HG02610 (cell line): ENCODE data around the gene PLEKHA7.
"Not testable (repeated sequence)": the region's sequence is repeated elsewhere in the genome, so short reads cannot be mapped to it uniquely, and the experiment has no call there.

Experiments used
- ATAC-seq: cut with Tn5 transposase; IDR thresholded peaks from one replicate; pipeline ENCODE4 v1.9.1; 2021; ENCODE audit warnings: mild to moderate bottlenecking, moderate library complexity; ENCODE audit not compliant: unreplicated experiment

Gene PLEKHA7

DNA sequence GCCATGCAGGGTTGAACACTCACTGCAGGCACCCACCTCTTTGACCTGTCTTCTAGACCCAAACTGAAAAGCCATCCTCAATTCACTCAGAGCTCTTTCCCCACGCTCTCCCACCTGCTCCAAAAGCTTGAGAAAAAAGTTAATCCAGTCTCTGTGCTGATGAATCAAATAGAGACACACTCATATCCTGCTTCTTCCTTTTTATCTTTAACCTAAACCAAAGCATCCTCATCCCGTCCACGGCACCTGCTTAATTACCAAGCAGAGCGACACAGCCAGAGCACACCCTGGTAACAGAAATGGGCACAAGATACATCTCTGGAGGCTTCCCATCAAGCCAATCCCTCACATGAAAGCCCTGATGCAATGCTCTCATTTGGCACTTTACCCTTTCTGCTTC is 102.6 kb downstream of the PLEKHA7 start:
- ATAC-seq, result no peak

DNA sequence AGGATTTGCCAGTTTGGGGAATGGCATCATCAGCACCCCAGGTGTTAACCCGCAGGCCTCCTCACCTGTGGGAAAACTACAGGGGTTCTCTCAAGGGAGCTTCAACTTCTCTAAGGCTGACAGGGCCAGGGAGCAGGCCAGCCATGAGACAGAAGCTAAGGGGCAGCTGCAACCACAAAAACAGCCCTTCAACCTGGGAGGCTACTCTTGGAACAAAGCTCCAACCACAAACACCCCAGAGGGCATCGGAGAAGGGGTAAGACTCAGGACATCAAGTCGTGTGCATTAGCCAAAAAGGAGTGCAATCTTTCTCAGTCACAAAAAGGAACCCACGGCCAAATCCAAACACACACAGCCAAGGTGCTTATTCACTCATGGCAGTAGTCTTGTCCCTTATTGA is 103.0 kb downstream of the PLEKHA7 start:
- ATAC-seq, result no peak

GRCh38 chr11:16909359-16910035 is 104.7 kb downstream of the PLEKHA7 start:
- ATAC-seq, result peak; percentile 83

- ATAC-seq, result no peak
Measured at GRCh38 chr11:16905375-16905774, 108.8 kb downstream of the PLEKHA7 start.

GRCh38 chr11:16904761-16905160 is 109.5 kb downstream of the PLEKHA7 start:
- ATAC-seq, result not testable (repeated sequence)

DNA sequence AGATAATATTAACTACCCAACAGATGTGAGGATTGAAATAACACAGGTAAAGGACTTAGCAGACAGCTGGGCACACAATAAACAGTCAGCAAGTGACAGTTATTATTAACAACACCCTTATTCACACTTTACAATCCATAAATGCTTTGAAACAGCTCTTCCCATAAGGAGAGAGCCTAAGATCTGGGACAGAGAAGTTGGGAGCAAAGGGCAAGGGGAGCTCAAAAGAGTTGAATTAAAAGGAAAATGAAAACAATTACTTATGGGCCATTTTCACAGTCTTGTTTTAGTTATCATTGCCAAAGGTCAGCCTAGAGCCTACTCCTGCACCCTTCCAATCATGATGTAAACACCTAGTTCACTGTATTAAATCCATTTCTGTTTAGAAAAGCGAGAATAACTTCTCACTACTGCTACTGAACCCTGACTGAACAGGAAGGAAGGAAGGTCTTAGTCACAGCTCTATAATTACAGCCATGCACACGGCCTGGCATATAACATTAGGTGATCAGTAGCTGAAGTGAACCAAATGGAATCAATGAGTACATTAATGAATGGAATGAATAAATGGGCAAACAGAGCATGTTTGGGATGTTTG is 111.3 kb downstream of the PLEKHA7 start:
- peak; percentile 55 for ATAC-seq

DNA sequence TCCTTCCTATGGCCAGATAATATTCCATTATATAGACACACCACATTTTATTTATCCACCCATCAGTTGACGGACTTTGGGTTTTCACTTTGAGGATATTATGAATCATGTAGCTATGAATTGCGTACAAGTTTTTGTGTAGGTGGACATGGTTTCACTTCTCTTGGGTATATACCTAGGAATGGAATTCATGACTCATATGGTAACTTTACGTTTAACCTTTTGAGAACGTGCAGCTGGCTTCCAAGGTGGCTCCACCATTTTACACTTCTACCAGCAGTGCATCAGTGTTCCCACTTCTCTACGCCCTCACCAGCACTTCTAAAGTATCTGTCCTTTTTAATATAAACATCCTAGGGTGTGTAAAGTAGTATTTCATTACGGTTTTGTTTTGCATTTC is 112.0 kb downstream of the PLEKHA7 start:
- peak; percentile 85 for ATAC-seq

GRCh38 chr11:16900491-16900890 is 113.7 kb downstream of the PLEKHA7 start:
- ATAC-seq, result no peak

GRCh38 chr11:16899708-16900303 is 114.4 kb downstream of the PLEKHA7 start:
- no peak for ATAC-seq

- no peak for ATAC-seq
Measured at GRCh38 chr11:16898274-16898985, 115.8 kb downstream of the PLEKHA7 start.

GRCh38 chr11:16897470-16898061 is 116.6 kb downstream of the PLEKHA7 start:
- ATAC-seq, result no peak

DNA sequence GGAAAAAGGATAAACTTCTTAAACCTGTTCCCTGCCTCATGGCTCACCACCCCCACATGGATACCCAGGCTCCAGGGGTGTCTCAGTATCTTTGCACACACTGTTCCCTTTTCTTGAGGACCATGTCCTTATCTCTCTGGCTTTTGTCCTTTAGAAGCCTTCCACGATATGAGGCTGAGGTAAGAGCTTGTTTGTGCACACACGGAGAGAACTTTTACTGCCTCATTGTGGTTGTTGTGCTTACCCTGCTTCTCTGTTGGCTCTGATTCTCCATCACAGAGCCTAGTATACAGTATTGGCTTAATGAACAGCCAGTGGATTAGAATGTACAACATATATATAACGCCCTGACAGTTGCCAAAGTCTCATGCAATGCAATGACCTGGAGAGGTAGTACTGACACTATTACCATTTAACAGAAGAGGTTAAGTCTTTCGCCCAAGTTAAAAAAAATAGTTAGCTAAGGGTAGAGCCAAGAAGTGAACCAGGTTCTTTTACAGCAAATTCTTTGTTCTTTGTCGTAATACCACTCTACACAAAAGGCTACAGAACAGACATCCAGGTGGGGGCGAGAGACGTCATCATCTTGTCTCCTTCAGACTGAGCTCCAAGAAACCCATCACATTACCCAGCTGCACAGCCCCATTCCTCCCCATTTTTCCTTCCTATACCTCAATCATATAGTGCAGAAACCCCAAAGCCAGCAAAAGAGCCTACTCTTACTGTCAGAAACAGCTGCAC is 117.3 kb downstream of the PLEKHA7 start:
- no peak for ATAC-seq

GRCh38 chr11:16895306-16895705 is 118.9 kb downstream of the PLEKHA7 start:
- no peak for ATAC-seq

DNA sequence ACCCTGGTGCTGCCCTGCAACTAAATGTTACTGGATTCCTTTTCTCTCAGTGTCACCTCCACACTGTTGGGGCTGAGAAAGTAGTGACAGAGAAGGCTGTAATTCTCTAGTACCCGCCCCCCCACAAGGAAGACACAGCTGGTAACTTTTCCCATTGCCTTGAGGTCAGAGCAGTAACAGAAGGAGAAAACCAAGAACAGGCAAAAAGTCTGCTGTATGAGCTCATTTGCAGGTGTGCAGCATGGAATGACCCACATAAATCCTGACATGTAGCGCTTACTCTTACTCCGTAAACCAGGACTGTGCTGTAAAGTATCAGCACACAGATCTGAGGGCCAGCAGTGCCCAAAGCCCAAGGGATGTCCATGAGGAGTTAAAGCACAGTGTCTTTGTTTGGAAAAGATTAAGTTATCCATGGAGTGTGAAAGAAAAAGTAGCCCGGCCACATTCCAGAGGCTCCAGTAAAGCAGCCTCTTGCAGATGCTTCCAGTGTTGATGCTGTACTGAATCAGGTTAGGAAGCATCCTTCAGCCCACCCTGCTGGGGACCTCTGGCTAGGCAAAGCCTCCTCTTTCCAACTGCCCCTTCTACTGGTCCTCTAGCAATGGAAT is 120.7 kb downstream of the PLEKHA7 start:
- no peak for ATAC-seq

GRCh38 chr11:16891964-16892363 is 122.2 kb downstream of the PLEKHA7 start:
- ATAC-seq, result no peak

DNA sequence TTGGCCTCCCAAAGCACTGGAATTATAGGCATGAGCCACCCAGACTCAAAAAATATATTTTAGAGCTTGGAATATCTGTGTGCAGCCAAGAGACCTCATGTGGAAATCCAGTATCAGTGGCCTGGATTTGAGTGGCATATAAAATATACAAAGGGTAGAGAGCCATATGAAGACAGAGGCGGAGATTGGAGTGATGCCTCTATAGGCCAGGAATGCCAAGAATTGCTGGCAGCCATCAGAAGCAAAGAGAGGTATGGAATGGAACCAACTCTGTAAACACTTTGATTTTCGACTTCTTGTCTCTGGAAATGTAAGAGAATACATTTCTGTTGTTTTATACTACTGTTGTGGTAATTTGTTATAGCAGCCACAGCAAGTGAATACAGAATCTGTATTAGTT is 123.0 kb downstream of the PLEKHA7 start:
- ATAC-seq, result no peak

DNA sequence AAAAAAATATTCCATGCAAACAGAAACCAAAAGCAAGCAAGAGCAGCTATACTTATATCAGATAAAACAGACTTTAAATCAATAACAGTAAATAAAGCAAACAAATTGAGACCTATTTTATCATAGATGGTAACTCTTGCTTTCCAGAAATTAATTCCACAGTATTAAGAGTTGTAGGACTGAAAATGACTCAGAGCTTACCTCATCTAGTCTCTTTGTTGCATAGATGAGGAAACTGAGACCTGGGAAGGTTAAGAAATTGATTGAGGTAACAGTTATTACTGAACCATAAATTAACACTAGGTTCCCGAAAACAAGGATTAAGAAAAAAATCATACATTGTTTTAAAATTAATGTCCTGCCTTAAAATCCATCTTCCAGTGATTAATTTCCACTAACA is 123.8 kb downstream of the PLEKHA7 start:
- ATAC-seq, result no peak

DNA sequence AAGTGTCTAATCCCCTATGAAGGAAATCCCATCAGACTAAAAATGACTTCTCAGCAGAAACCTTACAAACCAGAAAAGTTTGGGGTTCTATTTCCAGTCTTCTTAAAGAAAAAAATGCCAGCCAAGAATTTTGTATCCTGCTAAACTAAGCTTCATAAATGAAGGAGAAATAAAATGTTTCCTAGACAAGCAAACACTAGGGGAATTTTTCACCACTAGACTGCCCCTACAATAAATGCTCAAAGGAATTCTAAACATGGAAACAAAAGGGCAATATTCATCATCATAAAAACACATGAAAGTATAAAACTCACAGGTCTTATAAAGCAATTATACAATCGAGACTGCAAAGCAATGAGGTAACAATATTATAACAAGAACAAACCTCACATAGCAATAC is 124.3 kb downstream of the PLEKHA7 start:
- ATAC-seq, result no peak

GRCh38 chr11:16889010-16889409 is 125.2 kb downstream of the PLEKHA7 start:
- ATAC-seq, result not testable (repeated sequence)

- not testable (repeated sequence) for ATAC-seq
Measured at GRCh38 chr11:16887887-16888286, 126.3 kb downstream of the PLEKHA7 start.
